ENCODE results near the gene KCTD15.

DNA sequence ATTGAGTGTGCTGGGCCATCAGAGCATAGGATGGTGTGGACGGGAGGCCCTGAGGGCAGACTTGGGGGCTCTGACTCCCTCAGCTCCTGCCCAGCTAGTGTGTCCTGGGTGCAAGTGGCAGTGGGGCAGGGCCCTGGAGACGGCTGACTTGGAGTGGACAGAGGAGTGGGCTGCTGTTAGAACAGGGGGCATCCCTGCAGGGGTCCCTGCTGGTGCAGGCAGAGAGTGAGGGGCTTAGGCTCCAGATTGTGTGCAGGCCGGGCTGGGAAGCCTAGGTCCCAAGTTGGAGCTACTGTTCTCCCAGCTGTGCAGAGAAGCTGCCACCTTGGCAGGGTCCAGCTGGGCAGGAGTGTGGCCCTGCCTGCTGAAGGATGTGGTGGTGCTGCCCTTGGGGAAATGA is 8.6 kb downstream of the KCTD15 start:
- TF ChIP-seq ZFP3 (CRISPR knock-in tag; IDR thresholded peaks at IDR 0.05) (no peak), ISL1 (CRISPR knock-in tag; IDR thresholded peaks at IDR 0.05) (no peak), POU6F1 (CRISPR knock-in tag; IDR thresholded peaks at IDR 0.05; ENCODE audit: borderline replicate concordance, low read depth) (no peak), ARNTL (CRISPR knock-in tag; IDR thresholded peaks at IDR 0.05; ENCODE audit: borderline replicate concordance, low read depth) (no peak), TOX (CRISPR knock-in tag; IDR thresholded peaks at IDR 0.05; ENCODE audit: borderline replicate concordance) (no peak), PPARA (CRISPR knock-in tag; IDR thresholded peaks at IDR 0.05; ENCODE audit: borderline replicate concordance) (no peak), RARB (CRISPR knock-in tag; IDR thresholded peaks at IDR 0.05) (no peak), PATZ1 (CRISPR knock-in tag; IDR thresholded peaks at IDR 0.05; ENCODE audit: borderline replicate concordance) (no peak), SNAI2 (CRISPR knock-in tag; IDR thresholded peaks at IDR 0.05) (no peak), ESRRG (CRISPR knock-in tag; IDR thresholded peaks at IDR 0.05) (no peak), CSDC2 (CRISPR knock-in tag; IDR thresholded peaks at IDR 0.05) (no peak), ZC3H10 (CRISPR knock-in tag; IDR thresholded peaks at IDR 0.05) (no peak), ZFP30 (CRISPR knock-in tag; IDR thresholded peaks at IDR 0.05) (no peak)
- TF ChIP-seq, protein P1, sequence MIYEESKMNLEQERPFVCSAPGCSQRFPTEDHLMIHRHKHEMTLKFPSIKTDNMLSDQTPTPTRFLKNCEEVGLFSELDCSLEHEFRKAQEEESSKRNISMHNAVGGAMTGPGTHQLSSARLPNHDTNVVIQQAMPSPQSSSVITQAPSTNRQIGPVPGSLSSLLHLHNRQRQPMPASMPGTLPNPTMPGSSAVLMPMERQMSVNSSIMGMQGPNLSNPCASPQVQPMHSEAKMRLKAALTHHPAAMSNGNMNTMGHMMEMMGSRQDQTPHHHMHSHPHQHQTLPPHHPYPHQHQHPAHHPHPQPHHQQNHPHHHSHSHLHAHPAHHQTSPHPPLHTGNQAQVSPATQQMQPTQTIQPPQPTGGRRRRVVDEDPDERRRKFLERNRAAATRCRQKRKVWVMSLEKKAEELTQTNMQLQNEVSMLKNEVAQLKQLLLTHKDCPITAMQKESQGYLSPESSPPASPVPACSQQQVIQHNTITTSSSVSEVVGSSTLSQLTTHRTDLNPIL (CRISPR knock-in tag; IDR thresholded peaks at IDR 0.05; ENCODE audit: low read depth), result no peak
